Effector memory CD4-positive, alpha-beta T cell (primary cell): ENCODE data around the gene TRIO.

Source experiments
- DNase-seq, 3 donors: peaks; one replicate each; pipeline ENCODE4 v3.0.0-alpha.2; 2020
- H3K27ac ChIP-seq: 2 replicates; pipeline ENCODE4 v1.7.0; 2013; ENCODE audit warnings: mild to moderate bottlenecking, low read length, moderate library complexity; ENCODE audit not compliant: insufficient read depth, poor library complexity, severe bottlenecking
- H3K27me3 ChIP-seq: replicated peaks from 2 replicates; pipeline ENCODE4 v1.7.0; 2013; ENCODE audit warnings: mild to moderate bottlenecking, low read length; ENCODE audit not compliant: insufficient read depth, control insufficient read depth, poor library complexity, severe bottlenecking
- H3K36me3 ChIP-seq: 2 replicates; pipeline ENCODE4 v1.7.0; 2013; ENCODE audit warnings: mild to moderate bottlenecking, low read length, moderate library complexity; ENCODE audit not compliant: control insufficient read depth, insufficient read depth
- H3K4me1 ChIP-seq: 2 replicates; pipeline ENCODE4 v1.7.0; 2013; ENCODE audit warnings: low read length, mild to moderate bottlenecking; ENCODE audit not compliant: control insufficient read depth, insufficient read depth, poor library complexity, severe bottlenecking
- H3K4me3 ChIP-seq: 2 replicates; pipeline ENCODE4 v1.7.0; 2013; ENCODE audit warnings: low read length, low read depth, mild to moderate bottlenecking; ENCODE audit not compliant: insufficient read depth, poor library complexity, severe bottlenecking
- H3K9me3 ChIP-seq: 2 replicates; pipeline ENCODE4 v1.7.0; 2013; ENCODE audit warnings: mild to moderate bottlenecking, low read length, moderate library complexity; ENCODE audit not compliant: control insufficient read depth

Gene TRIO

DNA sequence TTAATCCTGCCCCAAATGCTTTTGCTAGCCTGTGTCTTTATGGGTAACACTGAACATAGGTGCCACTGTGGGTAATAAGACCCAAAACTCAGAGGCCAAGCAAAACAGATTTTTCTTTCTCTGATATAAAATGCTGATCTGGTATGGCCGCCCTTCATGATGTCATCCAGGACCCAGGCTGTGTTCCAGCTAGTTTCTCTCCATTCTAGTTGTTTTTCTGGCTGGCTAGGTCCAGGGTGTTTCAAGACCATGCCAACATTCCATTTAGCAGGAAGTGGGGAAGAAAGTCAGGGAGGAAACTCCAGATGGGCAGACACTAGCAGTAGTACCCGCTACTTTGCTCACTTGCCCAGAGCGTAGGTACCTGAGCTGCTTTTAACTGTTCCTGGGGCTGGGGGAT lies 254.6 kb downstream of the TRIO start:
- Histone ChIP-seq H3K9me3 (no peaks in the 10 kb centered on the region), H3K4me3 (no peak overlapping the region), H3K27ac (no peak overlapping the region), H3K4me1 (no peaks in the 10 kb centered on the region), H3K36me3 (no peaks in the 10 kb centered on the region), H3K27me3 (no peaks in the 10 kb centered on the region)
- DNase-seq, result no peak

DNA sequence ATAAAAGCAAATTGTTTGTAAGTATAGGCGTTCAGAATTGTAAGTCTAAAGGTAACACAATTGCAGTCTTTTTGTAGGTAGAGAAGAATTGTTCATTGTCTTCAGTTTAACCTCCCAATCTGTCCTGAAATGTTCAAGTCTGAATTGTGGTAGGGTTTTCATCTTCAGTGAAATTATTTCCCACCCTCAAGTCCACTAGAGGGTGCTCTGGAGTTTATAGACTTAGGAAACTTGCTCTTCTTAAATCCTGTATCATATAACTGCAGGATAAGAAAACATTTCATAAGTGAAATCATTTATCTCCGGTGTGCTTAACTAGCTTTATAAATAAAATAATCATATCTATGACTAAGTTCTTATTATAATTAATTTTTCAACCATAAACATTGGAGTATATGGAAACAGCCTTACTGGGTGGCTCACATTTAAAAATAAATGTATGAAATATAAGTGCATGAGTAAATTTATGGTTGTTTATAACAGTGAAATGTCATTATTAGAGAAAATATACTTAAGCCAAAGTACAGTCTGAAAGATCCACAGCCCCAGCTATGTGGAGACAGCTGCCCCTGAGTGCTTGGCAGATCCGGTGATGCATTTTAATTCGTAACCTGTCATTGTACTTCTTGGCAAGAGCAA lies 256.0 kb downstream of the TRIO start:
- Histone ChIP-seq H3K9me3 (no peaks in the 10 kb centered on the region), H3K27me3 (no peaks in the 10 kb centered on the region), H3K36me3 (no peaks in the 10 kb centered on the region), H3K4me3 (no peak overlapping the region), H3K27ac (no peak overlapping the region), H3K4me1 (no peaks in the 10 kb centered on the region)
- DNase-seq, result no peak

DNA sequence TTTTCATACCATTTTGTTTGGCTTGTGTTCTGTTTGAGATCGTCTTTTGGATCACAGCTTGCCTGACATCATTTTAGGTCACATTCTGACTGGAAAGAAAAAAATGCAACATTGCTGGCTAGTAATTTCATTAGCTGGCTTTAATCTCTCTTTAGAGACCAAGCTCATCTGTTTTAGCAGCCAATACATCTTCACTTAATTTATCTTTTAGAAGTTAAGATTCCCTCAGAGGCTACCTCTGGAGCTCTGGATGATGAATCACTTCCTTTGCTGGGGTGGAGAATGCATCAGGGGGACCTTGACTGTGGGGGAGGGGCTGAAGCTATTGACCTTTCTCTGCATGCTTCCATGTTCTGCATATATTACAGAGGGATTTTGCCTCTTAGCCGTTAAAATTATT lies 256.9 kb downstream of the TRIO start:
- DNase-seq, result no peak
- Histone ChIP-seq H3K4me1 (no peaks in the 10 kb centered on the region), H3K27me3 (no peaks in the 10 kb centered on the region), H3K36me3 (no peaks in the 10 kb centered on the region), H3K9me3 (no peaks in the 10 kb centered on the region), H3K4me3 (no peak overlapping the region), H3K27ac (no peak overlapping the region)

DNA sequence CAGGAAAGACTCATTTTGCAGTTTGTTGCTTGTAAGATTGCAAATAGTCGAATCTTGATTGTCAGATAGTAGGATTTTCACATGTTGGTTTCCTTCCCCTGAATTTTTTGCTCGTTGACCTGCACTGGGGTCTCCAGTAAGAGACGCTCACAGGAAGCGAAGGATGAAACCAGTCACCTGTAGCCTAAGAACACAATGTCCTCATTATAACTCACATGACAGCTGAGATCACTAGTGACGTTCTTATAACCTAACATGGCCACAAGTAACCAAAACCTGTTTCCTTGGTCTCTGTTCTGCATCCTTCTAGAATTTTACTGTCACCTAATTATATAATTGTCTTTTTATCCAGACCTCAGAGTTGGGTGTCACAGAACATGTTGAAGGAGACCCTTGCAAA lies 257.5 kb downstream of the TRIO start:
- Histone ChIP-seq H3K4me3 (no peak overlapping the region), H3K9me3 (no peaks in the 10 kb centered on the region), H3K4me1 (no peaks in the 10 kb centered on the region), H3K36me3 (no peaks in the 10 kb centered on the region), H3K27ac (no peak overlapping the region), H3K27me3 (no peaks in the 10 kb centered on the region)
- DNase-seq, result no peak

DNA sequence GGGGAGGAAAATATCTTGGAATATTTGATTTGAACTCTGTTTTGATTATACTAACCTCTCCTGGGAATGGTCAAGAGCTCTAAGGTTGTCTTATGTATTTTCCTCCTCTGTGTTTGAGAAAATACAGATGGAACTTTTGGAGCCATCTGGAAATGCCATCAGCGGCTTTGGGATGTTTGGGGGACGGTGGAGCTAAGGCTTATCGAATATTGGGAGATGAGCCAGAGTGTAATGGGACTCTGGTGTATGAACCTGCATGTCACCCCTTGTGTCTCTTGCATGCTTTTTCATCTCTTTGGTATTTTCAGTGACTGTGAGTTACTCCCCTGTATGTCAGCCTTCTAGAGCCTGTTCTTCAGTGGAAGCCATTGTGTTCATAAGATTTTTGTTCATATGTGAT lies 258.5 kb downstream of the TRIO start:
- no peaks in the 10 kb centered on the region for H3K27me3 ChIP-seq
- no peak overlapping the region for H3K27ac ChIP-seq
- H3K36me3 ChIP-seq, result no peaks in the 10 kb centered on the region
- H3K9me3 ChIP-seq, result no peaks in the 10 kb centered on the region
- H3K4me1 ChIP-seq, result no peaks in the 10 kb centered on the region
- no peak for DNase-seq
- no peak overlapping the region for H3K4me3 ChIP-seq

DNA sequence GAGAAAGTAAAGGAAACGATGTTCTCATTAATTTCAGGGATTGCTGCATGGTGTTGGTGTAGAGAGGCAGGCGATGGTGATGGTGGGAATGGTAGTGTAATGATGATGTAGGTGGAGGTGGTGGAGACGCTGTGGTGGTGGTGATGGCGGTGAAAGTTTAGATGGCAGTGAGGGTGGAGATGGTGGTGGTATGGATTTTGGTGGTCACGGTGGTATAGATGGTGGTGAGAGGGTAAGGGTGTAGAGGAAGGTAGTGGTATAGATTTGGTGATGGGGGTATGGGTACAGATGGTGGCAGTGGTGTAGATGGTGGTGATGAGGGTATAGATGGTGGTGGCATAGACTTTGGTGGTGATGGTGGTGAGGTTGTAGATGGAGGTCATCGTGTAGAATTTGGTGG lies 259.3 kb downstream of the TRIO start:
- H3K27me3 ChIP-seq, result no peaks in the 10 kb centered on the region
- H3K27ac ChIP-seq, result no peak overlapping the region
- no peak overlapping the region for H3K4me3 ChIP-seq
- no peak for DNase-seq
- H3K4me1 ChIP-seq, result no peaks in the 10 kb centered on the region
- H3K9me3 ChIP-seq, result no peaks in the 10 kb centered on the region
- no peaks in the 10 kb centered on the region for H3K36me3 ChIP-seq

DNA sequence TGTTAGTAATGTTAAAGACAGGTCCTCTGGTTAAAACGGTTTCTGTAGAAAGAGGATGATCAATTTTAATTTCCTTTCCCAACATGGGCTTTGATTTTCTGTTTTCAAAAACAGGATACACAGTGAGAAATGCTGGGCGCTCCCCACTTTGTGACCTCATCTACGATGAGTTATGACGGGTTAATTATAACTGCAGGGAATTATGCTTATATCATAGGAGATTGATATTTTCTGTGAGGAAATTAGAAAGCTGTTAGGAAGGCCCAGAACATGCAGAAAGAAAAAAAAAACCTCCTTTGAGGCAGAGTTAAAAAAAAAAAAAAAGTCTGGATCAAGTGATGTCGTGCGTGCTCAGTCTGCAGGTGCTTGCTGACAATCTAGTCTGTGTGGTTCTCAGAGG lies 261.6 kb downstream of the TRIO start:
- no peak overlapping the region for H3K4me3 ChIP-seq
- no peak for DNase-seq
- H3K27ac ChIP-seq, result no peak overlapping the region
- H3K36me3 ChIP-seq, result no peaks in the 10 kb centered on the region
- H3K4me1 ChIP-seq, result no peaks in the 10 kb centered on the region
- H3K9me3 ChIP-seq, result no peaks in the 10 kb centered on the region
- no peaks in the 10 kb centered on the region for H3K27me3 ChIP-seq

DNA sequence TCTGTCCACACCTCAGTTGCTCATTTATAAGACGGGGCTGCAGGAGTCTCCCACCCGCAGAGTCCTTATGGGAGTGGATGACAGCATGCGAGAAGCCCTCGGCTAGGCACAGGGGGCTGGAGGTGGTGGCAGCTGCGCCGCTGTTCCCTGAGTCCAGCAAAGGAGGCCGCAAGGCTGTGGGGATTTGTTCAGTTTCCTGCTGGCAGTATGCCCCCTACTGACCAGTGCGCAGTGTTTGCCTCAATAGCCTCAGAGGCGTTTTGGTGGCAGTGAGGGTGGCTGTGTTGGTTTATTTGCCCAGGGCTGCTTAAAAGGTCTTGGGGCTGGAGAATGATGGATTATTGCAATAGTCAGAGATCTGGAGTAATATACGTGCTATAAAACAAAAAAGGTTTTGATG lies 262.1 kb downstream of the TRIO start:
- no peak for DNase-seq
- H3K36me3 ChIP-seq, result no peaks in the 10 kb centered on the region
- no peaks in the 10 kb centered on the region for H3K4me1 ChIP-seq
- H3K4me3 ChIP-seq, result no peak overlapping the region
- H3K9me3 ChIP-seq, result no peaks in the 10 kb centered on the region
- no peaks in the 10 kb centered on the region for H3K27me3 ChIP-seq
- no peak overlapping the region for H3K27ac ChIP-seq

DNA sequence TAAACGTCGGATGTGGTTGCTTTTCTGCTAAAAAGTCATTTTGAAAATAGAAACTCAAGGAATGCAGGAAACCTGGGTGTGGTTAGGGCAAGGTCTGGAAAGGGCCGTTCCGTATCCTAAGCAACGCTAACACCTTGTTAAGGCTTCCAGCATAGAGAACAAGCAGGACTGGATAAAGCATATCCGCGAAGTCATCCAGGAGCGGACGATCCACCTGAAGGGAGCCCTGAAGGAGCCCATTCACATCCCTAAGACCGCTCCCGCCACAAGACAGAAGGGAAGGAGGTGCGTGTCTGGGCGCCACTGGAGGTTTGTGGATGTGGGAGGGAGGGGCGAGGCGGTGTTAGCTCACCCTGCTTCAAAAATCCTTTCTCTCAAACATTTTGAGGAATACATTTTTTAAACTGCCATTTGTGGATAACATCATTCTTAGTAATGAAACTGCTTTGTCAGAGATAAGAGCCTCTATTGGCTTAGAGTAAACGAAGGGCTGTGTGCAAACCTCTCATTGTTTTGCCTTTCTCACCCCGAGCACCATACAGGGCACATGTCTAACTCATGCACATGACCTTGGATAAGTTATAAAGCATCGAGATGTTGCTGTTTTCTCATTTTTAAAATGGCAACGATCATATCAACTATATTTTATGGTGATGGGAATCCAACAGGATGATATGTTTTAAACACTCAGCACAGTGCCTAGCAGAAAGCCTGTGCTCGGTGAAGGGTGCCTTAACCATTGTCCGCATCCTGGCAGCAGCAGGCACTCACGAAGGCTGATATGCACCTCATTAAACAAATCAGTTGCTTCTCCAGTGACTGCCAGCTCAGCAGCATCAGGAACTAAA lies 262.8 kb downstream of the TRIO start:
- Histone ChIP-seq H3K4me1 (no peaks in the 10 kb centered on the region), H3K9me3 (no peaks in the 10 kb centered on the region), H3K4me3 (no peak overlapping the region), H3K27me3 (no peaks in the 10 kb centered on the region), H3K36me3 (no peaks in the 10 kb centered on the region), H3K27ac (no peak overlapping the region)
- DNase-seq, result no peak

DNA sequence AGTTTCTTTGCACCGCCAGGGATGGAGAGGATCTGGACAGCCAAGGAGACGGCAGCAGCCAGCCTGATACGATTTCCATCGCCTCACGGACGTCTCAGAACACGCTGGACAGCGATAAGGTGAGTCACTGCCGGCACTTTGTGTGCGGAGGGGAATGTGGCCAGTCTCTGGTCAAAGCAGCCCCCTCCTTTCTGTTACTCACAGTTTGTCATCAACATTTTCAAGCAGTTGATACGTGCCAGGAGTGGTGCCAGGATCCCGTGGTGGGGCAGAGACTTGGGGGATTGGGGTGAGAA lies 263.4 kb downstream of the TRIO start:
- Histone ChIP-seq H3K27me3 (no peaks in the 10 kb centered on the region), H3K36me3 (no peaks in the 10 kb centered on the region), H3K4me3 (no peak overlapping the region), H3K27ac (no peak overlapping the region), H3K4me1 (no peaks in the 10 kb centered on the region), H3K9me3 (no peaks in the 10 kb centered on the region)
- DNase-seq, result no peak
